Nephron progenitor cell (in vitro differentiated cells): ENCODE data around the gene RPL13A.

ENCODE experiments used
- DNase-seq: peaks from one replicate; pipeline ENCODE4 v3.0.0; 2021
- H3K27ac Mint-ChIP-seq: 2 replicates; pipeline ENCODE4 v1.8.0; 2021; ENCODE audit warnings: mild to moderate bottlenecking, moderate library complexity, mixed read lengths
- H3K27me3 Mint-ChIP-seq: 2 replicates; pipeline ENCODE4 v1.8.0; 2021; ENCODE audit warnings: mild to moderate bottlenecking, low read depth, mixed read lengths; ENCODE audit not compliant: poor library complexity
- H3K36me3 Mint-ChIP-seq: 2 replicates; pipeline ENCODE4 v1.8.0; 2021; ENCODE audit warnings: low read depth, mixed read lengths
- H3K4me1 Mint-ChIP-seq: 2 replicates; pipeline ENCODE4 v1.8.0; 2021; ENCODE audit warnings: mixed read lengths
- H3K4me3 Mint-ChIP-seq: 2 replicates; pipeline ENCODE4 v1.8.0; 2021; ENCODE audit warnings: mild to moderate bottlenecking, moderate library complexity, mixed read lengths
- H3K9me3 Mint-ChIP-seq: 2 replicates; pipeline ENCODE4 v1.8.0; 2021; ENCODE audit warnings: mild to moderate bottlenecking, moderate library complexity, mixed read lengths
- TF ChIP-seq, protein P1 (sequence below): fragments of 200-600 bp; sonication (generic); IDR thresholded peaks from 2 replicates; pipeline ENCODE4 v1.5.0; 2021; ENCODE audit warnings: antibody characterized with exemption

Gene RPL13A

DNA sequence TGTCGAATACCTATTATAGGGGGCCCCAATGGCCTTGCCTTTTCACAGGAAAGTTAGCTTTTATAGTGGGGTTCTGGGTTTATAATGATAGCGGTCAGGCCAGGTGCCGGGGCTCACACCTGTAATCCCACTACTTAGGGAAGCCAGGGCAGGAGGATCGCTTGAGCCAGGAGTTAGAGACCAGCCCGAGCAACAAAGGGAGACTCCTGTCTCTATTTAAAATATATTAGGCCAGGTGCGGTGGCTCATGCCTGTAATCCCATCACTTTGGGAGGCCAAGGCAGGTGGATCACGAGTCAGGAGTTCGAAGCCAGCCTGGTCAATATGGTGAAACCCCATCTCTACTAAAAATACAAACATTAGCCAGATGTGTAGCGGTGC, 16.2 kb downstream of the RPL13A start:
- no peak for DNase-seq
- no peaks in the 10 kb centered on the region for H3K9me3 Mint-ChIP-seq
- peaks cover 12% of the 10 kb centered on the region for H3K36me3 Mint-ChIP-seq
- H3K4me1 Mint-ChIP-seq = peaks cover 41% of the 10 kb centered on the region
- H3K27me3 Mint-ChIP-seq = peaks cover 5% of the 10 kb centered on the region
- TF ChIP-seq, protein P1, sequence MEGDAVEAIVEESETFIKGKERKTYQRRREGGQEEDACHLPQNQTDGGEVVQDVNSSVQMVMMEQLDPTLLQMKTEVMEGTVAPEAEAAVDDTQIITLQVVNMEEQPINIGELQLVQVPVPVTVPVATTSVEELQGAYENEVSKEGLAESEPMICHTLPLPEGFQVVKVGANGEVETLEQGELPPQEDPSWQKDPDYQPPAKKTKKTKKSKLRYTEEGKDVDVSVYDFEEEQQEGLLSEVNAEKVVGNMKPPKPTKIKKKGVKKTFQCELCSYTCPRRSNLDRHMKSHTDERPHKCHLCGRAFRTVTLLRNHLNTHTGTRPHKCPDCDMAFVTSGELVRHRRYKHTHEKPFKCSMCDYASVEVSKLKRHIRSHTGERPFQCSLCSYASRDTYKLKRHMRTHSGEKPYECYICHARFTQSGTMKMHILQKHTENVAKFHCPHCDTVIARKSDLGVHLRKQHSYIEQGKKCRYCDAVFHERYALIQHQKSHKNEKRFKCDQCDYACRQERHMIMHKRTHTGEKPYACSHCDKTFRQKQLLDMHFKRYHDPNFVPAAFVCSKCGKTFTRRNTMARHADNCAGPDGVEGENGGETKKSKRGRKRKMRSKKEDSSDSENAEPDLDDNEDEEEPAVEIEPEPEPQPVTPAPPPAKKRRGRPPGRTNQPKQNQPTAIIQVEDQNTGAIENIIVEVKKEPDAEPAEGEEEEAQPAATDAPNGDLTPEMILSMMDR = no peak
- no peak overlapping the region for H3K4me3 Mint-ChIP-seq
- no peak overlapping the region for H3K27ac Mint-ChIP-seq

DNA sequence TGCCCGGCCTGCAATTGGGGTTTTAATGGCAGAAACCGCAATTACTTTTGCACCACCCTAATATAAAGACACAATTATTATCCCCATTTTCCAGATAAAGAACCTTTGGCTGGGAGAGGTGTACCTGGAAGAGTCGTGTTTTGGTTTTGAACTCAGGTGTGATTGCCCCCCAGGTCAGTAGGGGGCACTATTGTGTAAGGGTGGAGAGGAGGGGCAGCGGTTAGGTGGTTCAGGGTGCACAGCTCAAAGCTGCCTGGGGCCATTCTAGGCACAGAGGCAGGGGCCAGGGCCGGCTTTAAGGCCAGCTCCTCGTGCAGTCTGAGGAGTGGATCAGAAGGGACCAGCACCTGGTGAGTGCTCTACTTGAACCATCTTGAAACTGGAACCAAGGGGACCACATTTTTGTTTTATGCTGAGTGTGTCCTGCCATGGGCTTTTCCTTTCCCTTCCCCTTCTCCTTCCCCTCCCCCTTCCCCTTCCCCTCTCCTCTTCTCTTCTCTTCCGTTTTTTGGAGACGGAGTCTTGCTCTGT, 19.2 kb downstream of the RPL13A start:
- Mint-ChIP-seq H3K9me3 (no peaks in the 10 kb centered on the region), H3K4me1 (peaks cover 31% of the 10 kb centered on the region), H3K27ac (no peak overlapping the region), H3K4me3 (no peak overlapping the region), H3K36me3 (no peaks in the 10 kb centered on the region), H3K27me3 (peaks cover 5% of the 10 kb centered on the region)
- DNase-seq = peak; percentile 62
- TF ChIP-seq, protein P1 = peak; percentile 69

DNA sequence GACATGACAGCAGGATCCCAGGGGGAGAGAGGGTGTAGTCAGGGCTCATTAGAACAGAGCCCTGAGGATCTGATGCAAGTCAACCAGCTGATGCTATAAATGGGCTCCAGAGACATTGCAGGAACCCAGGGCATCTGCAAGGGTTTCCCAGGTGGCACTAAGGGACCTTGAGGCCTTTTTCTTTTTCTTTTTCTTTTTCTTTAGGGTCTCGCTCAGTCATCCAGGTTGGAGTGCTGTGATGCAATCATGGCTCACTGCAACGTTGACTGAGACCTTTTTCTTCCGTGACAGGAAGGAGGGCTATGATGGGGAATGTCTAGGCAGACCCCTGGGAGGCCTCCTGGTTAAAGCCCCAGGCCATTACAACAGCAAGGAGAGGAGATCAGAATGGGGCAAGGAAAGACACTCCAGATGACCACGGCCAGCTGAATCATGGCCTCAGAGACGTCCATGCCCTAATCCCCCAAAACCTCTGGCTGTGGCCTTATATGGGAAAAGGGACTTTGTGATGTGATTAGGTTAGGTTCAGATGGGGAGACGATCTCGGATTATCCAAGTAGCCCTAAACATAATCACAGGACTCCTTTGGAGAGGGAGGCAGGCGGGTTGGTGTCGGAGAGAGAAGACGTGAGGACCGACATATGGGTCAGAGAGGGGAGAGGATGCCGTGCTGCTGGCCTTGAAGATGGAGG, 20.5 kb downstream of the RPL13A start:
- Mint-ChIP-seq H3K27me3 (peaks cover 3% of the 10 kb centered on the region), H3K36me3 (no peaks in the 10 kb centered on the region), H3K4me3 (no peak overlapping the region), H3K4me1 (peaks cover 28% of the 10 kb centered on the region), H3K27ac (no peak overlapping the region), H3K9me3 (no peaks in the 10 kb centered on the region)
- TF ChIP-seq, protein P1 = no peak
- DNase-seq = no peak

DNA sequence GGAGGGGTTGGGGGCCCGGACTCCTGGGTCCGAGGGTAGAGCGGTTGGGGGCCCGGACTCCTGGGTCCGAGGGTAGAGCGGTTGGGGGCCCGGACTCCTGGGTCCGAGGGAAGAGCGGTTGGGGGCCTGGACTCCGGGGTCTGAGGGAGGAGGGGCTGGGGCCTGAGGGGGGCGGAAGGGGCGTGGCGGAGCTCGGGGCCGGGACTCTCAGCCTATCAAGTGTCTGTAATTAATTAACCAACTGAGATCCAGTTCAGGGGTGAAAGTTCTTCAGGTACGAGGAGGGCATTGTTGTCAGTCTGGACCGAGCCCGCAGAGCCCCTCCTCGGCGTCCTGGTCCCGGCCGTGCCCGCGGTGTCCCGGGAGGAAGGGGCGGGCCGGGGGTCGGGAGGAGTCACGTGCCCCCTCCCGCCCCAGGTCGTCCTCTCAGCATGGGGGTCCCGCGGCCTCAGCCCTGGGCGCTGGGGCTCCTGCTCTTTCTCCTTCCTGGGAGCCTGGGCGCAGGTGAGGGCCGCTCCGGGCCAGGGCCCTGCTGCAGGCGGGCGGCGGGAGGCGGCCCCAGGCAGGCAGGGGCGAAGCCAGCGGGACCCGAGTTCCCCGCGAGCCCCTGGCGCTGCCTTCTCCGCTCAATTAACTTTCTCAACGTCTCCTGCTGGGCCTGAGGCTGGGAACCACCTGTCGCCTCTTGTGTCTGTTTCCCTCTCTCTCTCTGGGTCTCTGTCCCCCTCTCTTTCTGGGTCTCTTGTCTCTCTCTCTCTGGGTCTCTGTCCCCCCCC, 25.8 kb downstream of the RPL13A start:
- H3K36me3 Mint-ChIP-seq = peaks cover 18% of the 10 kb centered on the region
- peak overlapping the region; percentile 86 for H3K27ac Mint-ChIP-seq
- H3K4me3 Mint-ChIP-seq = peak overlapping the region; percentile 89
- H3K4me1 Mint-ChIP-seq = peaks cover 49% of the 10 kb centered on the region
- no peaks in the 10 kb centered on the region for H3K9me3 Mint-ChIP-seq
- peaks cover 10% of the 10 kb centered on the region for H3K27me3 Mint-ChIP-seq
- DNase-seq = peak; percentile 72
- TF ChIP-seq, protein P1 = no peak

DNA sequence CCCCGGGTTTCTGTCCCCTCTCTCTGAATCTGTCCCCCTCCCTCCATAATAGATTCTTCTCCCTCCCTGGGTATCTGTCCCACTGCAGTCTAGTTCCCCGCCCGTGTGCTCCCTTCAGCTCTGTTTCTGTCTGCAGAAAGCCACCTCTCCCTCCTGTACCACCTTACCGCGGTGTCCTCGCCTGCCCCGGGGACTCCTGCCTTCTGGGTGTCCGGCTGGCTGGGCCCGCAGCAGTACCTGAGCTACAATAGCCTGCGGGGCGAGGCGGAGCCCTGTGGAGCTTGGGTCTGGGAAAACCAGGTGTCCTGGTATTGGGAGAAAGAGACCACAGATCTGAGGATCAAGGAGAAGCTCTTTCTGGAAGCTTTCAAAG, 26.3 kb downstream of the RPL13A start:
- DNase-seq = no peak
- TF ChIP-seq, protein P1 = no peak
- Mint-ChIP-seq H3K27ac (peak overlapping the region; percentile 86), H3K9me3 (no peaks in the 10 kb centered on the region), H3K36me3 (peaks cover 21% of the 10 kb centered on the region), H3K27me3 (peaks cover 10% of the 10 kb centered on the region), H3K4me1 (peaks cover 49% of the 10 kb centered on the region), H3K4me3 (peak overlapping the region; percentile 89)
